GM19397 (cell line): ENCODE results near the gene SMIM10L2A.
A peak's percentile ranks its signal among the peaks of the same experiment; 100 is the strongest.
"Not testable (repeated sequence)": the region's sequence is repeated elsewhere in the genome, so short reads cannot be mapped to it uniquely, and the experiment has no call there.

Source experiments
- ATAC-seq: cut with Tn5 transposase; IDR thresholded peaks from one replicate; pipeline ENCODE4 v1.9.1; 2021; ENCODE audit warnings: mild to moderate bottlenecking, moderate library complexity; ENCODE audit not compliant: unreplicated experiment

Gene SMIM10L2A

DNA sequence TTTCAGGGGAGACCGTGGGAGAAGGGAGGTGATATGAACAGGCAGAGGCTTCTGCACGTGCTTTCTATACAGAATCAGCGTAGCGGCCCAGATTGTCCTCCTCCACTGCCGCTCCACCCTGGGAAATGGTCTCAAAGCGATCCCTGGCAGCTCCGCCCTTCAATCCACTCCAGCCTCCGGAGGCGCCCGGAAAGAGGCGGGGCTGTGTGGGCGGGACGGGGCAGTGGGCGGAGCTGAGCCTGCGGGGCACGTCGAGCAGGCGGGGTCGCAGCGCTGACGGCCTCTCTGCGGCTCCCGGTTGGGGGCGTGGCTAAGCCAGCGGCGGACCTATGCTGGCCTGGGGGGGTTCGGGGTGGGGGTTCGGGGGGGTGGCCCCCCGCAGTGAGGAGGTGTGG is 210 bp upstream of the SMIM10L2A start:
- peak; percentile 93 for ATAC-seq

DNA sequence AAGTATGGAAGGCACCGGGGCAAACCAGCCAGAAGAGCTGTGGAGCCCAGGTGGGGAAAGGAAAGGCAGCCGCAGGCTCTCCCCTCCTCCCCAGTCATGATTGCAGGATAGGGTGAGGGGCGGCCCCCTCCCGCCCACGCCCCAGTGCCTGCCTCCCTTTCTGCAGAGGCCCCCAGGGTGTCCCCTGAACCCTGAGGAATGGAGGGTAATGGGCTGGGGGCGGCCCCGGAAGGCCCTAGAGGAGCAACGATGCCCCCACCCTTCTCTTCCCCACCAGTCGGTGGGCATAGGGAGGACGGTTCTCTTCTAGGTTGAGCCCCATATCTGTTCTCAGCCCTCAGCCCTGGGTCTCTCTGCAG is 1.0 kb downstream of the SMIM10L2A start:
- not testable (repeated sequence) for ATAC-seq

DNA sequence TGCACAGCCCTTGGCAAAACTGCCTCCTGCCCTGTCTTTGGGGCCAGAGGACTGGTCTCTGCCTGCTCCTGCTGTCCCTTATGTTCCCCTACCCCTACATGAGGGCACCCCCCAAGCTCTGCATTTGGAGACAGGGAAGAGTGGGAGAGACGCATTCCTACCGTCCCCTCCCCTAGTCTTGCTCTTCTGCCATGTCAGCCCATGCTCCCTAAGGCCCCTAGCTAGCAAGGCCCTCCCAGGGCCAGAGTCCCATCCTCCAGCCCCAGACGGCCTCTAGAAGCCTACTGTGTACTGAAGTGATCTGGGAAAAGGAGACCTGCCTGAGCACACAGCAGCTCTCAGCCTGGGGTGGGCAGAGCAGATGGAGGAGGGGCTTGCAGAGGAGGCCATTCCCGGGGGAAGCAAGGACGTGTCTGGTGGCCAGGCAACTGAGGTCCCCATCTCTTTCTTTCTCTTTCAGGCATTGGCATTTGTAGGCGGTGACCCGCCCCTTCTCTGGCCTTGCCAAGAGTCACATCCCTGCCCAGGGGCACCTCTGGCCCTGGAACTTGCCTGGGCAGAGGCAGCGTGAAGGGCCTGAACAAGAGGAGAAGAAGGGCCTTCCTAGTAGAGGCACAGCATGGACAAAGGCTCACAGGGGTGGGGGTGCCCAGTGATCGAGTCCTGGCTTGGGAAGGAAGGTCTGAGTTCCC is 1.6 kb downstream of the SMIM10L2A start:
- ATAC-seq: not testable (repeated sequence)

DNA sequence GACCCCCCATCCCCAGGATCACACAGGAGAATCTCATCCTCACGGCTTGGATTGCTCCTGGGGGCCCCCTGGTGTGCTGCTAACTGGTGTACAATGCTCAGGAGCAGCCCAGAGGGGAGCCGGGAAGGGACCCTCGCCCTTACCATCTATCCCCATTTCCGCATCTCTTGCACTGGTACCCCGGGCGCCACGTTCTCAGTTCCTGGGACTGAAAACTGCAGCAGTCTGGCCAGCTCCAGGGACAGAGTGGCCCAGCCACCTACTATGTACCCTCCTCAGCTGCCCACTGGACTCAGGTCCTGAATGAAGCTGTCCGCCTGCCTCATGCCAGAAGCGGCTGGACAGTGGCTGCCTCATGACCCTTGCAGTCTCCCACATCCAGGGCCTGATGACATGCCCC is 2.7 kb downstream of the SMIM10L2A start:
- no peak for ATAC-seq

DNA sequence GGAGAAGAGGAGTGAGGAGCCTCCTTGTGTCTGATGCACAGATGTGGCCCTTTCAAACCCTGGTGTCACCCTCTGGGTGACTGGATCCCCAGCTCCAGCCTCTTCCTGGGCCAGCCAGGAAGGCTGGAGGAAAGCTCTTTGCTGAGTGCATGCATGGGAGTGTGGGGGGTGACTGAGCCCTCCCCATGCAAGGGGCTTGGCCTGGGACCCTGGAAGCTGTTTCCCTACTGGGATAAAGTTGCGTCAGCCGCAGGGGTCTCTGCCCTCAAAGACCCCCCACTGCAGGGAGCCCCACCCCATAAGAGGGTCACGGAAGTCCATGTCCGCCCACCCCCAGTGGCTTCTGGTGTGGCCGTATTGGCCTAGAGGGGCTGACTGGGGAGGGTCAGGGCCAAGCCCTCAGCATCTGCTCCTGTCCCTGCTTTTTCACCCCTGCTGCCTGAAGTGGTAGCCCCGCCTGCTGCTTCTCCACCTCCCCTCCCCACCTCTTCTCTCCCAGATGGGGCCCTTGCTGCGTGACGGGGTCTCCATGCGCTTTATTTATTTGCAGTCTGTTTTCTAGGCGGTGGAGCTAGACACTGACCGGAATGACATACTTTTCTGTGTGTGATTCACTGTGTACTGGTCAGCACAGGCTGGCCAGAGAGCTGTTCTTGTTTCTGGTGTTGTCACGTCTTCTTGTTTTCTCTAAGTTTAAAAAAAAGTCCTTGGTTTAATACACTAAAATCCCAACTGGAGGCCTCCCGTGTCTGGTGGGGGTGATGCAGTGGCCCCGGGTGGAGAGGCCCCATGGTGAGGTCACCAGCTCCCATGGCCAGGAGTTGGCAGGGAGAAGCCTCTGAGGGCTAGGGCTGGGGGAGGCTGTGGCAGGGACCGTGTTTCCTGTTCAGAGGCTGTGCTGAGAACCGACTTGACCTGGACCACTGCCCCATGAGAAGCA is 3.6 kb downstream of the SMIM10L2A start:
- no peak for ATAC-seq

DNA sequence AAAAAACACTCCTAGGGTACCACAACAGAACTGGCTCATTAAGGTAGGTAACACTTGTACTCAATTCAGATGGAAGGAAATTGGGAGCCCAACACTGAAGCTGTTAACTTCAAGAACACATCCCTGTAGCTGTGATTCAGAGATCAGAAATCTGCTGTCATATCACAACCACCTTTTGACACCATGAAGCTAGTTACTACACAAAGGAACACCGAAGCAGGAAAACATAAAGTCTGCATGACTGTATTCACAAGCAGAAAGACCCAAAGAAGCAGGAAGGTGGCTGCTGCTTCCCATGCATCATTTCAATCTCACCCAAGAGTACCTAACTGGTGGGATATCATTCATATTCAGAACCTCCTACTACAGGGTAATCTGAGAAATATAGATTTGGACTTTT is 7.7 kb downstream of the SMIM10L2A start:
- ATAC-seq: no peak

DNA sequence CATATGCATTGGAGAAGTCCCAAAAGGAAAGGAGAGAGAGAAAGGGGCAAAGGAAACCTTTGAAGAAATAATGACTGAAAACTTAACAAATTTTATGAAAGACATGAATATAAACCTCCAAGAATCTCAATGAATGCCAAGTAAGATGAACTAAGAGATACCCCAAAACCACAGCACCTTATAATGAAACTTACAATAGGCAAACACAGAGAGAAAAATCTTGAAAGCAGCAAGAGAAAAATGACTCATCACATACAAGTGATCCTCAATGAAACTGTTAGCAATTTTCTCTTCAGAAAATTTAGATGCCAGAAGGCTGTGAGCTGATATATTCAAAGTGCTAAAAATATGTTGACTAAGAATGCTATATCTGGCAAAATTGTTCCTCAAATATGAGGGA is 10.1 kb downstream of the SMIM10L2A start:
- no peak for ATAC-seq

DNA sequence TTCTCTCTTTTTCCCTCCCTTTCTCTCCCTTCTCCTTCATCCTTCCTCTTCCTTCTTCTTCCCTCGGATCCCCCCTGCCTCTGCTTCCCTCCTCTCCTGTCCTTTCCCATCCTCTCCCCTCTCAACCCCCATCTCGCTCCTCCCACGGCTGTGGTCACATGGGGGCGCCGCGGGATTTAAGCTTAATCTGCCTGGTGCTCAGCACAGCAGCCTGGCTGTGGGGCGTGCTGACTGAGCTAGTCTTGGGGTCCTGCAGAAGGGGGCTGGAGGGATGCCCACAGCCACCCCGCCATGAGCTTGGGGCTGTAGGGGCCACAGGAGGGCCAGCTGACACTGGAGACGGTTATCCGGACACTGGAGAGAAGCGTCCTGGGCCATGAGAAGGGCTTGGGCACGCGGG is 10.7 kb downstream of the SMIM10L2A start:
- no peak for ATAC-seq

DNA sequence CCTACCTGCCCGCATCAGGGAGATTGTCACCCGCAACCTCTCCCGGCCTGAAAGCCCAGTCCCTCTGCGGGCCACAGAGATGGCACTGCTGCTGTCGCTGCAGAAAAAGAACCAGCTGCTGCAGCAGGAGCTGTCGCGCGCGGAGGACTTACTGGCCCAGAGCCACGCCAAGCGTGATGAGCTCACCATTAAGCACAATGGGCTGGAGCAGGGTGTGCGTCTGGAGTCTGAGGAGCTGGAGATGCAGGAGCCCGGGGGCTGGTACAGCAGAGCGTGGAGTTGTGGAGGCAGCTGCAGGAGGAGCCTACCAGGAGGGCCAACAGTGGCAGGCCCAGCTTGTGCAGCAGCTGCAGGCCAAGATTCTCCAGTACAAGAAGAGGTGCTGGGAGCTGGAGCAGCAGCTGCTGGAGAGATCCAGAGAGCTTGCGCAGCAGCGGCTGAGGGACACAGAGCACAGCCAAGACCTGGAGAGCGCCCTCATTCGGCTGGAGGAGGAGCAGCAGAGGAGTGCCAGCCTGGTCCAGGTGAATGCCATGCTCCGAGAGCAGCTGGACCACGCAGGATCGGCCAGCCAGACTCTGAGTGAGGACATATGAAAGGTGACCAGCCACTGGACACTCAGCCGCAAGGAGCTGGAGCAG is 11.3 kb downstream of the SMIM10L2A start:
- ATAC-seq: no peak

DNA sequence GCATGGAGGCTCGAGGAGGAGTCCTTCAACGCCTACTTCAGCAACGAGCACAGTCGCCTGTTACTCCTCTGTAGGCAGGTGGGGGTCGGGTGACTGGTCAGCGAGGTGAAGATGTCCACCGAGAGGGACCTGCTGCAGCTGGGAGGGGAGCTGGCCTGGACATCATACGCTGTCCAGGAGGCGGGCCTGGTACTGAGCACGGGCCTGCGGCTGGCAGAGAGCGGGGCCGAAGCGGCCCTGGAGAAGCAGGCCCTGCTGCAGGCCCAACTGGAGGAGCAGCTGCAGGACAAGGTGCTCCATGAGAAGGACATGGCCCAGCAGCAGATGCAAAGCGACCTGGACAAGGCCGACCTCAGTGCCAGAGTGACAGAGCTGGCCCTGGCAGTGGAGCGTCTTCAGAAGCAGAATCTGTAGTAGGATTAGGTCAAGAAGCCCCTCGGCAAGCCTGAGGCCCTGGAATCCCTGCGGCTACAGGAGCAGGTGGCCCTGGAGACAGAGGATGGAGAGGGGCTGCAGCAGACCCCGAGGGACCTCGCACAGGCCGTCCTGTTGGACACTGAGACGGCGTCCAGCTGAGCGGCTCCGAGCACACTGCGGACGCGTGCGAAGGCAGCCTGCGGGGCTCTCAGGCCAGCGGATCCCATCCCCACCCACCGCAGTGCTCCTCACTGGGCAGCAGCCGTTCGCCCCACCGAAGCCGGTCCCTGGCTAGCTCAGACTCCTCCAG is 11.9 kb downstream of the SMIM10L2A start:
- ATAC-seq: no peak

DNA sequence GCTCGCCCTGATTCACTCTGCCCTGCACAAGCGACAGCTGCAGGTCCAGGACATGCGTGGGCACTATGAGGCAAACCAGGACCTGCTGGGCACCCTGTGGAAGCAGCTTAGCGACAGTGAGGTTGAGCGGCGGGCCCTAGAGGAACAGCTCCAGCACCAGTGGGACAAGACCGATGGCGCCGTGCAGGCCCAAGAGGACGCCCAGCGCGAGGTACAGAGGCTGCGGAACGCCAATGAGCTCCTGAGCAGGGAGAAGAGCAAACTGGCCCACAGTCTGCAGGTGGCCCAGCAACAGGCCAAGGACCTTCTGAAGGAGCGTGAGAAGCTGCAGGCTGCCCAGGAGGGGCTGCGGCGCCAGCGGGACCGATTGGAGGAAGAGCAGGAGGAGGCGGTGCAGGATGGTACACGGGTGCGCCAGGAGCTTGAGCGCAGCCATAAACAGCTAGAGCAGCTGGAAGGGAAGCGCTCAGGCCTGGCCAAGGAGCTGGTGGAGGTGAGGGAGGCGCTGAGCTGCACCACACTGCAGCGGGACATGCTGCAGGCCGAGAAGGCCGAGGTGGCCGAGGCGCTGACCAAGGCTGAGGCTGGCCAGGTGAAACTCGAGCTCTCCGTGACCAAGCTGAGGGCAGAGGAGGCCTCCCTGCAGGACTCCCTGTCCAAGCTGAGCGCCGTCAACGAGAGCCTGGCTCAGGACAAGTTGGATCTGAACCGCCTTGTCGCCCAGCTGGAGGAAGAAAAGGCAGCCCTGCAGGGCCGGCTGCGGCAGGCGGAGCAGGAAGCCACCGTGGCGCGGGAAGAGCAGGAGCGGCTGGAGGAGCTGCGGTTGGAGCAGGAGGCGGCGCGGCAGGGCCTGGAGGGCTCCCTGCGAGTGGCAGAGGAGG is 12.8 kb downstream of the SMIM10L2A start:
- no peak for ATAC-seq

DNA sequence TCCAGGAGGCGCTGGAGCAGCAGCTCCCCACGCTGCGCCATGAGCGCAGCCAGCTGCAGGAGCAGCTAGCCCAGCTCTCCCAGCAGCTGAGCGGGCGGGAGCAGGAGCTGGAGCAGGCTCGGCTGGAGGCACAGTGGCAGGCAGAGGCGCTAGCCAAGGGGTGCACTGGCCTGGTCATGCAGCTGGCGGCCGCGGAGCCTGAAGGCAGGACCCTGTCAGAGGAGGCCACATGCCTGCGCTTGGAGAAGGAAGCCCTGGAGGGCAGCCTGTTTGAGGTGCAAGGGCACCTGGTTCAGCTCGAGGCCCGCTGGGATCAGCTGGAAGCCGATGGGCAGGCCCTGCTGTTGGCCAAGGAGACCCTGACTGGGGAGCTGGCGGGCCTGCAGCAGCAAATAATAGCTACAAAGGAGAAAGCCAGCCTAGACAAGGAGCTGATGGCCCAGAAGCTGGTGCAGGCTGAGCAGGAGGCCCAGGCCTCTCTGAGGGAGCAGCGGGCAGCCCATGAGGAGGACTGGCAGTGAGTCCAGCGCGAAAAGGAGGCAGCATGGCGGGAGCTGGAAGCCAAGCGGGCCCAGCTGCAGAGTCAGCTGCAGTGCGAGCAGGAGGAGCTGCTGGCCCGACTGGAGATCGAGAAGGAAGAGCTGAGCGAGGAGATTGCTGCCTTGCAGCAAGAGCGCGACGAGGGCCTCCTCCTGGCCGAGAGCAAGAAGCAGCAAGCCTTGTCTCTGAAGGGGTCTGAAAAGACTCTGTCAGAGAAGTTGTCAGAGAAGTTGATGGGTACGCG is 13.6 kb downstream of the SMIM10L2A start:
- no peak for ATAC-seq

DNA sequence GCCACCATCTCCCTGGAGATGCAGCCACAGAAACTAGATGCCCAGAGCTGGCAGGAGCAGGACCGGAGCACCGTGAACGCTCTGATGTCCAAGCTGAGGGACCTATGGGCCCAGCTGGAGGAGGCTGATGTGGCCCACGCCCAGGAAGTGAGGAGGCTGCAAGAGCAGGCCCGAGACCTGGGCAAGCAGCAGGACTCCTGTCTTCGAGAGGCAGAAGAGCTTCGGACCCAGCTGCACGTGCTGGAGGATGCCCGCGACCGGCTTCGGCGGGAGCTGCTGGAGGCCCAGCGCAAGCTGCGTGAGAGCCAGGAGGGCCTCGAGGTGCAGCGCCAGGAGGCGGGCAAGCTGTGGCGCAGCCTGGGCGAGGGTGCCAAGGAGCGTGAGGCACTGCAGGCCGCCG is 14.2 kb downstream of the SMIM10L2A start:
- ATAC-seq: no peak

DNA sequence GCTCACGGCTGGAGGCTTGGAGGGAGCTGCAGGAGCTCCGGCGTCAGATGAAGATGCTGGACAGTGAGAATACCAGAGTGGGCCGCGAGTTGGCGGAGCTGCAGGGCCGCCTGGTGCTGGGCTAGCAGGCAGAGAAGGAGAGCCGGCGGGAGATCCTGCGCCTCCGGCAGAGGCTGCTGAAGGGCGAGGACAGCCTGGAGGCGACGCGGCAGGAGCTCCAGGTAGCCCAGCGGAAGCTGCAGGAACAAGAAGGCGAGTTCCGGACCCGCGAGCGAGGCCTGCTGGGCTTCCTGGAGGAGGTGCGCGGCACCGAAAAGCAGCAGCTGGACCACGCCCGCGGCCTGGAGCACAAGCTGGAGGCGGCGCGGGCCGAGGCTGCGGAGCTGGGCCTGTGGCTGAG is 14.7 kb downstream of the SMIM10L2A start:
- no peak for ATAC-seq

DNA sequence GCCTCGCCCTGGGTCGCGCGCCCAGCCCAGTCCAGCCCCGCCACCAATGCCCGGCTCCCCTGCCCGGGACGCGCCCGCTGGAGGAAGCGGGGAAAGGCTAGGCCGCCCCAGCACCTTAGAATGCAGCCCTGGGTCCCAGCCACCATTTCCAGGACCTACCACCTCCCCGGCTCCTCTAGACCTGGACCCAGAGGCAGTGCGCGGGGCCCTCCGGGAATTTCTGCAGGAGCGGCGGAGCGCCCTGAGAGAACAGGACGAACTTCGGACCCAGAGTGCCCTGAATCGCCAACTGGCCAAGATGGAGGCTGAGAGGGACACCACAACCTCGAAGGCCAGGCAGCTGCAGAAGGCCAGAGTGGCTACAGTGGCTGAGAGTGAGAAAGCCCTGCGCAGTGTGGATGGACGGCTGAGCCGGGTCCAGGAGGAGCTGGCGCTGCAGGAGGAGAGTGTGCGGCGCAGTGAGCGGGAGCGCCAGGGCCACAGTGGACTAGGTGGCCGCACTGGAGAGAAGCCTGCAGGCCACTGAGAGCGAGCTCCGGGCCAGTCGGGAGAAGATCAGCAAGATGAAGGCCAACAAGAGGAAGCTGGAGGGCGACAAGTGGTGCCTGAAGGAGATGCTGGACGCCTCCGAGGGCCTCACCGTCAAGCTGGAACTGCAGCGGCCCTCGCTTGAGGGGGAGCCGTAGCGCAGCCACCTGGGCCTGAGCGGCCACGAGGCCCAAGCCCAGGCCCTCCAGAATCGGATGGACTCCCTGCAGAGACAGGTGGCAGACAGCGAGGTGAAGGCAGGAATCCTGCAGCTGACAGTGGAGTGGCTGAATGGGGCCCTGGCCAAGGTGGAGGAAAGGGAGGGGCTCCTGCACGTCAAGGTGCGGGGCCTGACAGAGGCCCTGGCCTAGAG is 15.5 kb downstream of the SMIM10L2A start:
- no peak for ATAC-seq

DNA sequence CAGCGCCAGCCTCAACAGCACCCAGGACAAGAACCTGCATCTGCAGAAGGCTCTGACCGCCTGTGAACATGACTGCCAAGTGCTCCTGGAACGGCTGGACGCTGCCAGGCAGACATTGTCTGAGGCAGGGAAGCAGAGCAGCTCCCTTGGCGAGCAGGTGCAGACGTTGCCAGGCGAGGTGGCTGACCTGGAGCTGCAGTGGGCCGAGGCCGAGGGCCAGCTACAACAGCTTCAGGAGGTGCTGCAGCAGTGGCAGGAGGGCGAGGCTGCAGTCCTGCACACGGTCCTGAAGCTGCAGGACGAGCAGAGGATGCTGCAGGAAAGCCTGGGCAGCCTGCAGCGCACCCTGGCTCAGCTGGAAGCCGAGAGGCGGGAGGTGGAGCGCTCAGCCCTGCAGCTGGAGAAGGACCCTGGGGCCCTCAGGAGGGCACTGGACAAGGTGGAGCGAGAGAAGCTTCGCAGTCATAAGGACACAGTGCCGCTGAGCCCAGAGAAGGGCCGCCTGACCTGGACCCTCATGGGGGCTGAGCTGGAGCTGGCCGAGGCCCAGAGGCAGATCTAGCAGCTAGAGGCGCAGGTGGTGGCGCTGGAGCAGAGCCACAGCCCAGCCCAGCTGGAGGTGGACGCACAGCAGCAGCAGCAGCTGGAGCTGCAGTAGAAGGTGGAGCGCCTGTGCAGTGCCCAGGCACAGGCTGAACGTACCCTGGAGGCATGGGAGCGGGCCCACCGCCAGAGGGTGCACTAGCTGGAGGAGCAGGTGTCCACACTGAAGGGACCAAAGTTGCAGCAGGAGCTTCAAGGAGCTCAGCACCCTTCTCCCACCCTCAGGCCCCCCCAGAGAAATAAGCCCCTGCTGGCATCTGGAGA is 16.4 kb downstream of the SMIM10L2A start:
- ATAC-seq: no peak

DNA sequence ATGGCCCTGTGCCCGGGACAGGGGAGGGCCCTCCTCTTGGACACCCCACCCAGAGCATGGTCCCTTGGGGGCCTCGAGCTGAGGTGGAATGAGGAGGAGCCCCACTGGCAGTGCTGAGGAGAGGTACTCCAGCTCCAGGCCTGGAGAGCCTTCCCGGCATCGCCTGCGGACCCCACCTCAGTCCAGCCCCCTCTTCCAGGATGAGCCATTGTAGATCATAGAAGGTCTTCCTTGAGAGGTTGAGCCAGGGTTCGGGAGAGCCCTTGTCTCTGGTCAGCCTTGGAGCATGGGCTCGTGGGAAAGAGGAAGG is 16.9 kb downstream of the SMIM10L2A start:
- no peak for ATAC-seq
